GM10847 (cell line): ENCODE measurements around the gene TMEM139.

Experiments
- POLR2A ChIP-seq: IDR thresholded peaks from 2 replicates; pipeline ENCODE4 v1.6.1; 2011; ENCODE audit not compliant: insufficient read length; ENCODE audit errors: extremely low read depth

The TMEM139 gene

DNA sequence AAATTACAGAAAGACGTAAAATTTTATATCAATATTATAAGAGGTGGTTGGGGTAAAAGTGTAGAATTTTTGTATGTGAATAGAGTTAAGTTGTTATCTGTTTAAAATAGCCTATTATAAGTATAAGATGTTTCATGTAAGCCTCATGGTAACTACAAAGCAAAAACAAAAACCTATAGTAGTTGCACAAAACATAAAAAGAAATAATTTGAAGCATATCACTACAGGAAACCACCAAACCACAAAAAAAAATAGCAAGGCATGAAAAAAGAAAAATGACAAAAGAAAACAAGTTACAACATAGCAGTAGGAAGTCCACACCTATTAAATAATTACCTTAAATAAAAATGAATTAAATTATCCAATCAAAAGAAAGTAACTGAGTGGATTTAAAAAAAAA is 33.9 kb upstream of the TMEM139 start:
- no peak for TF ChIP-seq POLR2A

DNA sequence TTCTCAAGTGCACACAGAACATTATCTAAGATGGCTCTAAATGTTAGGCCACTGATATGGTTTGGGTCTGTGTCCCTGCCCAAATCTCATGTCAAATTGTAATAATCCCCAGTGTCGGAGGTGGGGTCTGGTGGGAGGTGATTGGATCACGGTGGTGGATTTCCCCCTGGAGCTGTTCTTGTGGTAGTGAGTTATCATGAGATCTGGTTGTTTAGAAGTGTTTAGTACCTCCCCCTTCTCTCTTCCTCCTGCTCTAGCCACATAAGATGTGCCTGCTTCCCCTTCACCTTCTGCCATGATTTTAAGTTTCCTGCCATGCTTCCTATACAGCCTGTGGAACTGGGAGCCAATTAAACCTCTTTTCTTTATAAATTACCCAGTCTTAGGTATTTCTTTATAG is 32.8 kb upstream of the TMEM139 start:
- TF ChIP-seq POLR2A, result no peak

- no peak for TF ChIP-seq POLR2A
These were observed 29.2 kb upstream of the TMEM139 start for GRCh38 chr7:143255564-143255963.

GRCh38 chr7:143256325-143256724 is 28.4 kb upstream of the TMEM139 start:
- TF ChIP-seq POLR2A, result no peak

- TF ChIP-seq POLR2A, result no peak
These were observed 27.8 kb upstream of the TMEM139 start for GRCh38 chr7:143256932-143257331.

DNA sequence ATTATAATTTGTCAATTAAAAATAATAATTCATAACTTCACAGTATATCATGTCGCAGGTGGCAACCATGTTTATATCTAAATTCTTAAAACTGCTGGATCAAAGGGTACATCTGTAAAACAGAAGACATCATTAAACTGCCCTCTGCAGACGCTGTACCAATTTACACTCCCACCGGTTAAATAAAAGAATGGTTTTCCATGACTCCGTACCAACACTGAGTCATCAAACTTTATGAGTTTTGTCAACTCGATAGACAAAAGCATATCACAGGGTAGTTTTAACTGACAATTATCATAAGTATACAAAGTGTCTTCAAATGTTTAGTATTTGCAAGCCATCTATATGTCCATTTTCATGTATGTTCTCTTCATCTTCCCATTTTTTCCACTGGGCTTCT is 27.3 kb upstream of the TMEM139 start:
- TF ChIP-seq POLR2A, result no peak

- TF ChIP-seq POLR2A, result no peak
These were observed 25.9 kb upstream of the TMEM139 start for GRCh38 chr7:143258831-143259230.

GRCh38 chr7:143259765-143260164 is 25.0 kb upstream of the TMEM139 start:
- no peak for TF ChIP-seq POLR2A

DNA sequence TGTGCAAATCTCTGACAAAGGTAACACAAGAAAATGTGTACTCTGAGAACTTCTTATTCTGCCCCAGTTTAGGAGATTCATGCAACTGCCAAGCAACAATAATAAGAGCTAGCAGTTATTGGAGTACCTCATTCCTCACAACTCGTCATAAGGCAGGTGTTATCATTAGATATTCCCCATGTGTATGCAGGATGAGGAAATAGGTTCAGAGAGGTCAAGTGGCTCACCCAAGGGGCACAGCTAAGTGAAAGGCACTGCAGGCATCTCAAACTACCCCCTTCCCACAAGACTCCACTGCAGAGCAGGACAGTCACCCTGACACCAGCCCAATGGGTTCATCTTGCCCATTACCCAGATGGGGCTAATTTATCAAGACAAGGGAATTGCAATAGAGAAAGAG is 22.9 kb upstream of the TMEM139 start:
- TF ChIP-seq POLR2A, result no peak

DNA sequence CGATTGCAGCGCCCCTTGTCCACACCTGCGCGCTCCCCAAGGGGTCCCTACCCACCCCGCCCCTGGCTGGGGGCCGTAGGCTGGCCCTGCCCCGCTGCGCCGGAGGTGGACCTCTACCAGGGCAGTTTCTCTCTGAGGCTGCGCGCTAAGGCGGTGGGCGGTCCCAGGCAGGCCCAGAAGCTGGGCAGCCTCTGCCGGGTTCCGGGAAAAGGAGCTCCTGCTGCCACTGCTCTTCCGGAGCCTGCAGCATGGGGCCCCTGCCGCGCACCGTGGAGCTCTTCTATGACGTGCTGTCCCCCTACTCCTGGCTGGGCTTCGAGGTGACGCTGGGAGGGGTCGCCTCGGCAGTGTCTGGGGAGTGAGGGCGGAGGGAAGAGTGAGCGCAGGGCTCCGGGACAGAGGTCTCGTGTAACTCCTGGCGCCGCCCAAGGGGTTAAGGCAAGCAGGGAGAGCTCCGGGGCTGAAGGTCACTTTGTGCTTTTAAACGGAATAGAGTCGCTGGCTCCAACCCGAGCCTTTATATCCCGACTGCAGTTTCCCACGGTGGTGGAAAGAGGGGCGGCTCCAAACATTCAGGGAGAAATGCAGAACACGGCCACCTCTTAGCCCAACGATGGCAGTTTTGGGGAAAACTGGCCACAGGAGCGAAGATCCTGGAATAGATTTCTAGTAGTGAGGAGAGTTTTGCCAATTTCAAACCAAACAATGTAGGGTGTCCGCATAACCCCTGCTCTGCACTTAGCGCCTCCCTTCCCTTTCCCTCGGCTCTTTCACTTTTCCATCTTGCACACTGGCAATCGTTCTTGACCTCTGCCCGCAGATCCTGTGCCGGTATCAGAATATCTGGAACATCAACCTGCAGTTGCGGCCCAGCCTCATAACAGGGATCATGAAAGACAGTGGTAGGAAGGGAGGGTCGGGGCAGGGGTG is 21.2 kb upstream of the TMEM139 start, which contains the start of gene GSTK1:
TSS of gene GSTK1 (plus strand) at position 176 of the 930 bp plus-strand sequence. CDS start at position 249, 73 bp downstream.
- peak; percentile 96 for TF ChIP-seq POLR2A

DNA sequence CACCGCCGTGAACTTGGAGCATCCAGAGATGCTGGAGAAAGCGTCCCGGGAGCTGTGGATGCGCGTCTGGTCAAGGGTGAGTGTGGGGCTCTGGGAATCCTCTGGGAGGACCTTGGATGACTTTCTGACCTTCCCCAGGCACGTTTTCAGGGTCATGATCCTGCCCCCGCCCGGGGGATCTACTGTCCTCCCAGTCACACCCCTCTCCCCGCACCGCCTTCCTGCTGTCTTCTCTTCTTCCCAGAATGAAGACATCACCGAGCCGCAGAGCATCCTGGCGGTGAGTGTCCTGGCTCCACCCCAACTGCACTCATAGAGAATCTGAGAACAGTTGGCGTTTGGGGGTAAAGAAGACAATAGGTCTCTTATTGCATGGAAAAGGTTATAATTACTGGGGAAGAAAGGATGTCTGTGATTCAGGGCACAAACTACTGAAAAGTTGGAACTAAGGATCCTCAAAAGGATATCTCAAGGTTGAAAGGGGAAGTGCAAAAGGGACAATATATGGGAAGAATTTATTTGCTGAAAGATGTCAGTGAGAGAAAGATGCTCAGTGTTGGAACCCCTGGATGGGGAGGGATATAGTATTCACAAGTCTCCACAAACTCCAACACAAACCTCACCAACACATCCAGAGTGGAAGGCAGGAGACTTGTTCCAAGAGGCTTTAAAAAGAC is 19.6 kb upstream of the TMEM139 start:
- no peak for TF ChIP-seq POLR2A

- no peak for TF ChIP-seq POLR2A
These were observed 15.5 kb upstream of the TMEM139 start for GRCh38 chr7:143269251-143269650.

GRCh38 chr7:143271240-143271639 is 13.5 kb upstream of the TMEM139 start:
- no peak for TF ChIP-seq POLR2A

DNA sequence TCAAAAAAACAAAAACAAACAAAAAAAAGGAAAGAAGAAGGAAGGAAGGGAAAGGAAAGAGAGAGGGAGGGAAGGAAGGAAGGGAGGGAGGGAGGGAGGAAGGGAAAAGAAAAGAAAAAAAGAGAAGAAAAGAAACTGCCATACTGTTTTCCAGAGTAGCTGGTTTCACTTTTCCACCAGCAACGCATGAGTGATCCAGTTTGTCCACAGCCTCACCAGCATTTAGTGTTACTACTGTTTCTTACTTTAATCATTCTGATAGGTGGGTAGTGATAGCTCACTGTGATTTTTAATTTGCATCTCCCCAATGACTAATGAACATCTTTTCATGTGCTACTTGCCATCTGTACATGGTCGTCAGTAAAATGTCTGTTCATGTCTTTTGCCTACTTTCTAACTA is 11.9 kb upstream of the TMEM139 start:
- no peak for TF ChIP-seq POLR2A

DNA sequence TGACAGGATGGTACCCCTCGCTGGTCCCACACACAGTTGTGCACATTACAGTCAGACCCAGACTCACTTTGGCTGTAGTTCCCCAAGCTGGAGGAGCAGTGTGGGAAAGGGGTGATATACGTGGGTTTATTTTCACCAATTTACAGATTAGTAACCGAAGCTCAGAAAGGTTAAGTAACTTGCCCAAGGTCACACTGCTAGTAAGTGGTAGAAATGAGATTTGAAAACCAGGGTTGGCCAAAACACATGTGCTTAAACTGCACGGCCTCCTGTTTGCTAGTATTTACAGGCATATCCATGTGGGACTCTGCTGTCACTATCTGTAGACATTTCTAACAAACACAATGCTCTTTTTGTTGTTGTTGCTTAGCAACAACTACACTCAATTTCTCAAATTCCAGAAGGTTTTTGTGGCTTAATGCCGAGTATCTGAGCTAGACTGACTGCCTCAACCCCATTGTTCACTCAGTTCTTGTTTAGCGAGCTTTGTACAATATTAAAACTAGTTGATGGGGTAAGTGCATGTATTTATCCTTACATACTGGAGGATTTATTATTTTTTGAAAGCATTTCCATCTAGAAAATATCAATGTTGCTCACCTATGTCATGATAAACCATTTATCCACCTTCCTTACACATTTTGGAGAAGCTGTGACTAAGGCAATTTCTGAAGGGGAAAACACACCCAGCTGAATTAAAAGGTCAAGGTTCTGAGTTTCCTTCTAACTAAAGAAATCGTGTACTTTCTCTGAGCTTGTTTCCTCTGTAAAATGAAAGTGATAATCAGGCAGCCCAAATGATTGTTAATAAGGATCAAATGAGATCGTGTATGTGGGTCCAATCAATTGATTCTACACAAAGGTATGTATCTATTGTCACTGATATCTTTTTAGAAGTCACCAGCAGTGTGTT is 5.3 kb upstream of the TMEM139 start:
- no peak for TF ChIP-seq POLR2A
